ENCODE results near the gene NEB.
"Not testable (repeated sequence)": the region's sequence is repeated elsewhere in the genome, so short reads cannot be mapped to it uniquely, and the experiment has no call there.

NEB gene

GRCh38 chr2:151649400-151649799 is 84.9 kb downstream of the NEB start:
- no peak for DNase-seq

GRCh38 chr2:151646512-151646911 is 87.8 kb downstream of the NEB start:
- not testable (repeated sequence) for DNase-seq

GRCh38 chr2:151644580-151644979 is 89.7 kb downstream of the NEB start:
- DNase-seq = no peak

- not testable (repeated sequence) for DNase-seq
These were observed 92.4 kb downstream of the NEB start for GRCh38 chr2:151641895-151642294.

GRCh38 chr2:151640087-151640486 is 94.2 kb downstream of the NEB start:
- DNase-seq = no peak

GRCh38 chr2:151638990-151639389 is 95.3 kb downstream of the NEB start:
- DNase-seq = no peak

GRCh38 chr2:151638191-151638933 is 95.9 kb downstream of the NEB start:
- DNase-seq = no peak

GRCh38 chr2:151637271-151637781 is 97.0 kb downstream of the NEB start:
- peak; percentile 99 for DNase-seq

- DNase-seq = no peak
These were observed 99.4 kb downstream of the NEB start for GRCh38 chr2:151634736-151635467.

GRCh38 chr2:151632993-151633565 is 101.2 kb downstream of the NEB start:
- no peak for DNase-seq

GRCh38 chr2:151630372-151630771 is 103.9 kb downstream of the NEB start:
- no peak for DNase-seq

- DNase-seq = no peak
These were observed 106.9 kb downstream of the NEB start for GRCh38 chr2:151627353-151627752.

GRCh38 chr2:151624271-151624670 is 110.0 kb downstream of the NEB start:
- no peak for DNase-seq

GRCh38 chr2:151623631-151624030 is 110.6 kb downstream of the NEB start:
- DNase-seq = no peak

GRCh38 chr2:151620761-151621160 is 113.5 kb downstream of the NEB start:
- DNase-seq = no peak

GRCh38 chr2:151619337-151619989 is 114.8 kb downstream of the NEB start:
- DNase-seq = no peak

GRCh38 chr2:151616760-151617339 is 117.4 kb downstream of the NEB start:
- DNase-seq = no peak

- no peak for DNase-seq
These were observed 119.5 kb downstream of the NEB start for GRCh38 chr2:151614606-151615306.

GRCh38 chr2:151614159-151614558 is 120.1 kb downstream of the NEB start:
- no peak for DNase-seq

- DNase-seq = no peak
These were observed 122.9 kb downstream of the NEB start for GRCh38 chr2:151611351-151611750.

GRCh38 chr2:151610310-151610709 is 124.0 kb downstream of the NEB start:
- no peak for DNase-seq

GRCh38 chr2:151609705-151610104 is 124.6 kb downstream of the NEB start:
- DNase-seq = no peak

Data from GF-D8 (cell line).